H7 (cell line): ENCODE data around the gene PDCD2L. TPM values are rescaled to one million over a fixed set of nuclear protein-coding genes. Genes with fewer than 3 reads are reported as not detected.

Experiments used
- DNase-seq: peaks from one replicate; pipeline ENCODE4 v3.0.0; 2012
- H3K27me3 ChIP-seq: 2 replicates; pipeline ENCODE4 v1.6.0; 2011; ENCODE audit warnings: mild to moderate bottlenecking, low read length; ENCODE audit not compliant: control insufficient read depth, insufficient read depth
- H3K36me3 ChIP-seq: replicated peaks from 2 replicates; pipeline ENCODE4 v1.5.1; 2011; ENCODE audit warnings: low read length; ENCODE audit not compliant: control insufficient read depth, insufficient read depth
- H3K4me3 ChIP-seq: 2 replicates; pipeline ENCODE4 v1.5.1; 2011; ENCODE audit warnings: low read depth, mild to moderate bottlenecking, control low read depth, low read length, moderate library complexity; ENCODE audit not compliant: insufficient read depth
- total RNA-seq: library from RNA; depleted of rRNA; stranded (reverse); fragments of >200 nt; shearing (Covaris generic); gene quantifications from 2 replicates; pipeline ENCODE4 v1.2.3, GENCODE V29; 2014; rRNA removed

The PDCD2L gene, protein sequence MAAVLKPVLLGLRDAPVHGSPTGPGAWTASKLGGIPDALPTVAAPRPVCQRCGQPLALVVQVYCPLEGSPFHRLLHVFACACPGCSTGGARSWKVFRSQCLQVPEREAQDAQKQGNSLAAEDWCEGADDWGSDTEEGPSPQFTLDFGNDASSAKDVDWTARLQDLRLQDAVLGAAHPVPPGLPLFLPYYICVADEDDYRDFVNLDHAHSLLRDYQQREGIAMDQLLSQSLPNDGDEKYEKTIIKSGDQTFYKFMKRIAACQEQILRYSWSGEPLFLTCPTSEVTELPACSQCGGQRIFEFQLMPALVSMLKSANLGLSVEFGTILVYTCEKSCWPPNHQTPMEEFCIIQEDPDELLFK
- total RNA-seq, result 50.8 and 64.0 TPM in 2 replicates

DNA sequence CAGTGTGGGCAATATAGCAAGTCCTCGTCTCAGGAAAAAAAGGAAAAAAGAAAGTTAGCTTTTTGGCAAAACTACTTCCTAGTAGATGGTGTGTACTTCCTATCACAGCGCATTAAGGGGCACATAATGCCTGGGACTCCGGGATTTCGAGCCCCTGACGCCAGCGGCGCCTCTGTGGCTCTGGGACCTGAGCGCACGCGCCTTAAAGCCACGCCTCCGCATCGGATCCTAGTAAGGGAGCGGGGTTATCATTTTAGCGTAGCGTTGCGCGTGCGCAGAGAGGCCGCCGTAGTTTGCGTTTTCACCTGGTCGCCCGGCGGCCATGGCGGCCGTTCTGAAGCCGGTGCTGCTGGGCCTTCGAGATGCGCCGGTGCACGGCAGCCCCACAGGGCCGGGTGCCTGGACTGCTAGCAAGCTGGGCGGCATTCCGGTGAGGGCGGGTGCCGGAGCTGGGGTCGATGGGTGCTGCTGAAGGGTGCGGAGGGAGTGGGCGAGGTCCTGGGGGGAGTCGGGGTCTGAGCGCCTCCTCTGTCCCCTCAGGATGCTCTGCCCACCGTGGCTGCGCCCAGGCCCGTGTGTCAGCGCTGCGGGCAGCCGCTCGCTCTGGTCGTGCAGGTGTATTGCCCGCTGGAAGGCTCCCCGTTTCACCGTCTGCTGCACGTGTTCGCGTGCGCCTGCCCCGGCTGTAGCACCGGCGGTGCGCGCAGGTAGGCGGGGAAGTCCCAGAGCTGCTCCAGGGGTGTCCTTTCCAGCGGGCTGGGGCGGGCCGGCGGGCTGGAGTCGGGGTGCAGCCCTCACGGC, at the start of gene PDCD2L:
Gene PDCD2L (plus strand): TSS at position 291 of the 801 bp plus-strand sequence. CDS start 32 bp downstream, at position 323.
- peak; percentile 98 for DNase-seq
- H3K27me3 ChIP-seq, result no peaks in the 10 kb centered on the region
- peaks cover 14% of the 10 kb centered on the region for H3K36me3 ChIP-seq
- H3K4me3 ChIP-seq, result peak within 1 kb of the TSS; percentile 100

DNA sequence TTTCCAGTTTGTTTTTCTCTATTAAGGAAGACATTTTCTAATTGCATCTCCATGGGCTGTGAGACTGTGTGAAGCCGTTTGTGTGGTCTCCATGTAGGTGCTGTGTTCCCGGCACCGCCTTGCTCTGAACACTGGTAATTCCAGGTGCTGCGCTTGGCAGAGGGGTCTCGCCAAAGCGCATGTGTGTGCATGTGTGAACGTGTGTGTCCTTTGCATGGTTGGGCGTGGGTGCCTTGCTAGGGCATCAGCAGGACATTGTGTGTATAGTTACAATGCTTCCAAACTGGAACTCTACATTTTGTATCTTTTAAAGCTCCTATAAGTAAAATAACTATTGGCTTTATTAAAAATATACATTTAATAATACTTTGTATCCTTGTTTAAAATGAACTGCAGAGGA, 49.0 kb upstream of the PDCD2L start:
- Histone ChIP-seq H3K27me3 (no peaks in the 10 kb centered on the region), H3K4me3 (no peak overlapping the region), H3K36me3 (peaks cover 4% of the 10 kb centered on the region)
- no peak for DNase-seq

DNA sequence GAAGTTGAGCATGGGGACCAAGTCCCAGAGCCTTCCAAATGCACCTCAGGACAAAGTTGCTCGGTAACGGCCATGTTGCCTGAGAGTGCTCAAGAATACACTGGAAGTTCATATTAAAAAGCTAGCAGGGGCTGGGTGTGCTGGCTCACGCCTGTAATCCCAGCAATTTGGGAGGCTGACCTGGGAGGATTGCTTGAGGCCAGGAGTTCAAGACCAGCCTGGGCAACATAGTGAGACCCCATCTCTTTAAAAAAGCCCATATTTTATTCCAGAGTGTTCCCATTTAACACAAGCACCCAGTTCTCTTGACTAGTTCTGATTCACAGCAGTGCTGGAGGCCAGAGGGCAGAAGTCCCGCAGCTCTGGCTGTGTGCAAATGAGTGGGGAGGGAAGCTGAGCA, 47.3 kb upstream of the PDCD2L start:
- no peak for DNase-seq
- H3K36me3 ChIP-seq, result peaks cover 4% of the 10 kb centered on the region
- H3K4me3 ChIP-seq, result no peak overlapping the region
- no peaks in the 10 kb centered on the region for H3K27me3 ChIP-seq

DNA sequence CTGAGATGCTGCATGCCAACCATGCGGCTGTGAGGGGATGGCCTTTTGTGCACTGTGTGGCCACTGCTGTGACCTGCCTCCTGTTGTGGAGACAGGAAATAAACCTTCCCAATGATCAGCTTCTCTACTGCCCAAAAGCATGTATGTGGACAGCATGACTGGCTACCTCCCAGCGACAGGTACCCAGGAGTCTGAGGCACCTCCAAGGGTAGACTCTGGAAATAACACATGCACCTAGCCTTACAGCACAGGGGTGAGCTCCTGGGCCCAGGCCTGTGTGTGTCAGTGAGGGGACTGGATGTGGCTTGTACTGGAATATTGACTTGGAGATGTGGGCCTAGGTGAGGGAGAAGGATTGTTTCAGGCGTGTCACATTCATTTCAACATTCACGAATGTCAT, 46.8 kb upstream of the PDCD2L start:
- H3K27me3 ChIP-seq, result no peaks in the 10 kb centered on the region
- peaks cover 4% of the 10 kb centered on the region for H3K36me3 ChIP-seq
- no peak for DNase-seq
- H3K4me3 ChIP-seq, result no peak overlapping the region

DNA sequence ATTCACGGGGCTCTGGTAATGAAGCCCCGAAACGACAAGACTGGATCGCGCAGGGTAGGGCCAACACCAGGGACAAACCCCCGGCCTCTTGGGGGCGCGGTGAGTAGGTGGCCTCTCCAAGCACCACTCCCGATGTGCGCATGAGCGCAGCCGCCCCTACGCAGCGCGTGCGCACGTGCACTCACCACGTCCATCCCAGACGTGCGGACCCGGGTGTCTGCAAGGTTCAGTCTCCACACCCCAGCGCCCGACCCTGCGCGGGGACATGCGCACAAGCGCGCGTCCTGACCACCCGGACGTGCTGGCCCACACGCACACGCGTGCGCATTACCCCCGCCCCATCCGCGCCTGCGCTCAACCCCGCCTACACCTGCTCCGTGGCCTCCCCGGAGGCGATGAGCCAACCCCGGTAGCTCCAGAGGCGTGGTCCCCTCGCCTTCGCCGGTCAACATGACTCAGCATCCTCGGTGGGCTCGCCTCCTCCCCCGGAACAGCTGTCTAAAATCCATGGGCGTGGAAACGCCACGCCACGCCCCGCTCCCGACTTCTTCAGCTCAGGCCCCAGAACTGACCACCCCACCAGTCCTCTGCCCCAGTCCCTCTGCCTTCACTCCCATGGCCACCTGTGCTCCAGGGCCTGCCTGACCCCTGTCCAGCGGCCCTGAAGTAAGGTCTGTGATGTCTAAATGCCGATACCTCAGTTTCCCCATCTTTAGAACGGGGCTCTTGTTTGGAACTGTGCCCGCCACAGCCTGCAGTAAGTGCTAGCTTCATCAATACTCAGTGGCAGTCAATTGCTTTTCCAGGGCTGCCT, 44.9 kb upstream of the PDCD2L start:
- peak; percentile 98 for DNase-seq
- Histone ChIP-seq H3K4me3 (peak overlapping the region; percentile 56), H3K36me3 (no peaks in the 10 kb centered on the region; the same call in 1 of the 2 replicates), H3K27me3 (no peaks in the 10 kb centered on the region)

- peak; percentile 24 for DNase-seq
Measured at GRCh38 chr19:34359954-34360315, 44.3 kb upstream of the PDCD2L start.

GRCh38 chr19:34360354-34360909, 43.8 kb upstream of the PDCD2L start:
- Histone ChIP-seq H3K27me3 (no peaks in the 10 kb centered on the region), H3K36me3 (no peaks in the 10 kb centered on the region), H3K4me3 (no peak overlapping the region)
- DNase-seq, result peak; percentile 7

More at GRCh38 chr19:34359954-34360315, 44.3 kb upstream of the PDCD2L start:
- Histone ChIP-seq H3K4me3 (peak overlapping the region; percentile 56), H3K27me3 (no peaks in the 10 kb centered on the region), H3K36me3 (no peaks in the 10 kb centered on the region; the same call in 1 of the 2 replicates)

DNA sequence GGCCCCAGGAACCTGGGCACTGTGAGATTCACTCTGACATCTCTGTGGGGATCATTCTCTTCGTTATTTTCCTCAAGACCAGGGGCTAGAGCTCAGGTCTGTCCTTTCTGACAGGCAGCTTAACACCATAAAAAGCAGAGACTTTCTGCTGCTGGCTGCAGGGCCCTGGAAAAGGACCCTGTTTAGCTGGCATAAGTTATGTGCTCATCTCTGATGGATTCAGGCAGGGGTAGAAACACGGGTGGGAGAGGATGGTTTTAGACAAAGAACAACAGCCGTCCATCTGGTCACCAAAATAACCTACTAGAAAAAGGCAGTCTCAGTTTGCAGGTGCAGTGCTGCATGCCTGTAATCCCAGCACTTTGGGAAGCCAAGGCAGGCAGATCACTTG, 41.5 kb upstream of the PDCD2L start:
- no peaks in the 10 kb centered on the region for H3K27me3 ChIP-seq
- no peak overlapping the region for H3K4me3 ChIP-seq
- no peak for DNase-seq
- peaks cover 11% of the 10 kb centered on the region for H3K36me3 ChIP-seq

GRCh38 chr19:34363094-34363493, 41.1 kb upstream of the PDCD2L start:
- DNase-seq, result peak; percentile 75
- no peak overlapping the region for H3K4me3 ChIP-seq
- H3K27me3 ChIP-seq, result no peaks in the 10 kb centered on the region
- peaks cover 12% of the 10 kb centered on the region for H3K36me3 ChIP-seq

- H3K27me3 ChIP-seq, result no peaks in the 10 kb centered on the region
- peaks cover 20% of the 10 kb centered on the region for H3K36me3 ChIP-seq
- no peak for DNase-seq
- H3K4me3 ChIP-seq, result no peak overlapping the region
Measured at GRCh38 chr19:34363930-34364329, 40.3 kb upstream of the PDCD2L start.

DNA sequence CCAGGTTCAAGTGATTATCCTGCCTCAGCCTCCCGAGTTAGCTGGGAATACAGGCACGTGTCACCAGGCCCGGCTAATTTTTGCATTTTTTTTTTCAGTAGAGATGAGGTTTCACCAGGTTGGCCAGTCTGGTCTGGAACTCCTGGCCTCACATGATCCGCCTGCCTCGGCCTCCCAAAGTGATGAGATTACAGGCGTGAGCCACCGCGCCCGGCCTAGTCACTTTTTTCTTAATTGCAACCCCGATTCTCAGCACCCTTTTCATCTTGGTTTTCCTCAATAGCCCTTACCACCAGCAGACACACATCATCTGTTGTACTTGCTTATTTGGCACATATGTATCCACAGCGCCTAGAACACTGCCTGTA, 39.8 kb upstream of the PDCD2L start:
- Histone ChIP-seq H3K36me3 (peaks cover 20% of the 10 kb centered on the region), H3K27me3 (no peaks in the 10 kb centered on the region), H3K4me3 (peak overlapping the region; percentile 88)
- DNase-seq, result no peak

- no peaks in the 10 kb centered on the region for H3K27me3 ChIP-seq
- peak within 1 kb of the TSS; percentile 88 for H3K4me3 ChIP-seq
- H3K36me3 ChIP-seq, result peaks cover 24% of the 10 kb centered on the region
- DNase-seq, result peak; percentile 96
Measured at GRCh38 chr19:34364830-34365462, 39.3 kb upstream of the PDCD2L start, which contains the start of gene GPI. Gene GPI (plus strand): TSS chr19:34365196. CDS start chr19:34365267, 71 bp downstream.

DNA sequence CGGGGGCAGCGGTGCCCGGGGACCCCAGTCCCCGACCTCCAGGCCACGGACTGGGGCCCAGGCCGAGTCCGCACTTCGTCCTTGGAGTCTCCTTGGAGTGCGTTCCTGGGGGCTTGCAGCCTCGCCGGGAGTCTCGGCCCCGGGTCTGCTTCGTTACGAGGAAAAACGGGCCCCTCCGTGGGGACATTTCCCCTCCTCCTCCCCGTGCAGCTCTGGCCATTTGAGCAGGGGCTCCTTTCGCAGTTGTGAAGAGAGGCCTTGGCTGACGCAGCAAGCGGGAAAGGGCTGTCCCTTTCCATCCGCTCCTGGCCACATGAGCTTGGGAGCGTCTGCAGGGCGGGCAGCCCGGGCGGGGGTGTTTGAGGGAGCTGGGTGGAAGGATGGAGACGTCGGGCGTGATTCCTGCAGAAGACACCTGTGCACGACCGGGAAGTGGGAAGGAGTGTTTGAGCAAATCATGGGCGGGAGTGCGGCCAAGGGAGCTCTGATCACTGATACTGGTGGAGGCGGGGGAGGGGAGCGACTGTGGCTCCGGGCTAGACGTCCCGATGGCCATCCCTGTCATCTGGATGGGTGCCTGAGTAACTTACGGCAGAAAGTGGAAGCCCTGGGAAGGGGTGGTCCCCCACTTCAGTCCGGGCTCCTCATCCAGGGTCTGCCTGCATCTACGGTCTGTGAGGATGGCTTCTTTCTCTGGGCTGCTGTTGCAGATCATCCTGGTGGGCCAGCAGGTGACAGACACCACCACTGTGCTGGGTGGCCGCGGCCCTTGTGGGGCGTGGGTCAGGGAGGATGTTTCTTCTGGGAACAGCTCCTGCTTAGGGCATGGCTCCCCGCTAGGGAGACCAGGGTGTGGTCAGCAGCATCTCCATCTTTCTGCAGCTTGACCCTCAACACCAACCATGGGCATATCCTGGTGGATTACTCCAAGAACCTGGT, 38.5 kb upstream of the PDCD2L start:
- peak; percentile 75 for DNase-seq
- Histone ChIP-seq H3K4me3 (peak overlapping the region; percentile 88), H3K27me3 (no peaks in the 10 kb centered on the region), H3K36me3 (peaks cover 26% of the 10 kb centered on the region)
